HG02870 (cell line): ENCODE results near the gene UBE2M.
"Not testable (repeated sequence)": the region's sequence is repeated elsewhere in the genome, so short reads cannot be mapped to it uniquely, and the experiment has no call there.

Experiments
- ATAC-seq: cut with Tn5 transposase; IDR thresholded peaks from one replicate; pipeline ENCODE4 v1.9.1; 2021; ENCODE audit warnings: mild to moderate bottlenecking, moderate library complexity; ENCODE audit not compliant: unreplicated experiment

UBE2M gene

GRCh38 chr19:58513694-58514563 is 44.5 kb downstream of the UBE2M start:
- ATAC-seq, result peak; percentile 65

- no peak for ATAC-seq
Measured at GRCh38 chr19:58513213-58513693, 45.2 kb downstream of the UBE2M start.

GRCh38 chr19:58511353-58512208 is 46.8 kb downstream of the UBE2M start, which contains the start of gene SLC27A5:
Gene SLC27A5 (minus strand): TSS chr19:58511992. CDS start chr19:58511955, 37 bp downstream.
- ATAC-seq, result no peak

DNA sequence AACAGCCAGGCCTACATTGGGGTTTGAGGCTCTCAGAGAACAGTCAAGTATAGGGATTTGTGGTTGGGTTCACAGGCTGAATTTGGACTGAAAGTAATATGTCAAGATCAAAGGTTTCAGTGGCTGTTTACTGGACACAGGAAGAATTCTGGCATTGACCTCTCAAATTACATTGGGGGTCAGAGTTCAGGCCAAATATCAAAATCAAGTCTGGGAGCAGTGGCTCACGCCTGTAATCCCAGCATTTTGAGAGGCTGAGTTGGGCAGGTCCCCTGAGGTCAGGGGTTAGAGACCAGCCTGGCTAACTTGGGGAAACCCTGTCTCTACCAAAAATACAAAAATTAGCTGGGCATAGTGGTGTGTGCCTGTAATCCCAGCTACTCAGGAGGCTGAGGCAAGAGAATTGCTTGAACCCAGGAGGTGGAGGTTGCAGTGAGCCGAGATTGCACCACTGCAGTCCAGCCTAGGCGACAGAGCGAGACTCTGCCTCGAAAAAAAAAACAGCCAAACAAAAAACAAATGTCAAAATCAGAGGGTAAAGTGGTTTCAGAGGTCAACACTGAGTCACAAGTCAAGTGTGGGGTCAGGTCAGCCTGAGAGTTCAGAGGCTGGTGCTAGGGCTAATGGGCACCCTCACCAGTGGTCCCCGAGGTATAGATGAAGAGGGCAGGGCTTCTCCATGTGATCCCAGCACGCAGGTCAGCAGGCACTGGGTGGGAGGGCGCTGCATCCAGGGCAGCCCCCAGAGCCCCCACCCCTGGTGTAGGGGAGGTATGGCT is 48.1 kb downstream of the UBE2M start:
- no peak for ATAC-seq

- no peak for ATAC-seq
Measured at GRCh38 chr19:58509731-58510083, 48.7 kb downstream of the UBE2M start.

- not testable (repeated sequence) for ATAC-seq
Measured at GRCh38 chr19:58507602-58508223, 50.7 kb downstream of the UBE2M start.
